EL (cell line): Measurements from ENCODE around the gene CNIH3.
"Not testable (repeated sequence)": the region's sequence is repeated elsewhere in the genome, so short reads cannot be mapped to it uniquely, and the experiment has no call there.

ENCODE experiments used
- DNase-seq: peaks from one replicate; pipeline ENCODE4 v3.0.0-alpha.2; 2016

CNIH3 gene

DNA sequence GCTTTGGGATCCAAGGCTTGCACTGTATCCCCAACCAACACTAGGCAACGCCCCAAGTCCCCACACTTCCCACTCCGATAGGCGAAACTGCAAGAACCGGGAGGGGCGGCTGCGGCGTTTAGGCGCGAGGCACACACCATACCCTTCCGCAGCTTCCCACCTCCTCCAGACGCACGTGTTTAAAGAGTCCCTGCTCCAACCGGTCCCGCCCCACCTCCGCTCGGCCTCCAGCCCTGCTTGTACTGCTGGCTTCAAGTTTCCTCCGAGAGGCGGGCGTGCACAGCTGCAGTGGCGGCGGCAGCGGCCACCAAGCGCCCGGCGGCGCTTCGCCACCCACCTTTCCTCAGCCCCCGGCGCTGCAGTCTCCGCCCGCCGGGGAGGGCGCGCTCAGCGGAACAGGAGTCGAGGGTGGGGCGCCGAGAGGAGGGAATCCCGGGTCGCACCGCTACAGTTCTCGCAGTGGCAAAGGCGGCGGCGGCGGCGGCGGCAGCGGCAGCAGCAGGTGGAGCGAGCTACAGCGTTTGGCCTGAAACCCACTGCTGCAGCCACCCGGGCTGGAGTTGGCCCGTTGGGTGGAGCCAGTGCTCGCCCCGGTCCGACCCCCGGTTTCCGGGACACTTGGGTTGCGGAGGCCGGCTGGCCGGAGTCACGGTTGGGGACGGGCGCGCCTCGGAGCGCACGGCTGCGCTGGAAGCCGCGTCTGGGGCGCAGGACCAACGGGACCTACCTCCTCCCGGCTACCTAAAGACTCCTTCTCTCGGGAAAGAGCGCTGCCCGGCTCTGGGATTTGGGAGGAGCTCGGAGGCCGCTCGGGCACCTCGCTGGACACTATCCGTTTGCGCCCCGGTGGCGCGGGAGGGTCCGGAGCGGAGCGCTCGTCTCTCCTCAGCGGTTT is at the start of gene CNIH3:
Gene CNIH3, plus strand, starts transcription at position 457 of the 895 bp plus-strand sequence. CDS start 858 bp downstream, outside the sequence.
- peak; percentile 58 for DNase-seq

DNA sequence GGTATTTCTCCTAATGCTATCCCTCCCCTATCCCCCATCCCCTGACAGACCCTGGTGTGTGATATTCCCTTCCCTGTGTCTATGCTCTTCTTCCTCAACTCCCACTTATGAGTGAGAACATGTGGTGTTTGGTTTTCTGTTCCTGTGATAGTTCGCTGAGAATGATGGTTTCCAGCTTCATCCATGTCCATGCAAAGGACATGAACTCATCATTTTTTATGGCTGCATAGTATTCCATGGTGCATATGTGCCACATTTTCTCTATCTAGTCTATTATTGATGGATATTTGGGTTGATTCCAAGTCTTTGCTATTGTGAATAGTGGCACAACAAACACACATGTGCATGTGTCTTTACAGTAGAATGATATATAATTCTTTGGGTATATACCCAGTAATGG is 49.6 kb upstream of the CNIH3 start:
- not testable (repeated sequence) for DNase-seq

DNA sequence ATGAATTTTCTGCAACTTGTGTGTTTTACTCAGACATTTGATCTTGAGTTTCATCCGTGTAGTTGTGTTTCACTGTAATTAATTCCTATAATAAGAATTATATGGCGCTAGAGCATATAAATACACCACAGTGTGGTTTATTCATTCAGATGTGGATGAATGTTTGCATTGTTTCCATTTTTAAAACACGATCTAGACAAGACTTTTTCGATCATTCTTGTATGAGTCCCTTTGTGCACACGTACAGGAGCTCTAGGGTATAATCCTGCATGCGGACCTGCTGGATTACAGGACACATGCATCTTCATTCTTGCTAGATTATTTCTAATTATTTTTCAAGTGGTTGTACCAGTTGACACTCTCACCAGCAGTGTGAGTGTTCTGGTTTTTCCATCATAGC is 46.8 kb upstream of the CNIH3 start:
- DNase-seq, result no peak

GRCh38 chr1:224571975-224572374 is 44.1 kb upstream of the CNIH3 start:
- DNase-seq, result peak; percentile 18

DNA sequence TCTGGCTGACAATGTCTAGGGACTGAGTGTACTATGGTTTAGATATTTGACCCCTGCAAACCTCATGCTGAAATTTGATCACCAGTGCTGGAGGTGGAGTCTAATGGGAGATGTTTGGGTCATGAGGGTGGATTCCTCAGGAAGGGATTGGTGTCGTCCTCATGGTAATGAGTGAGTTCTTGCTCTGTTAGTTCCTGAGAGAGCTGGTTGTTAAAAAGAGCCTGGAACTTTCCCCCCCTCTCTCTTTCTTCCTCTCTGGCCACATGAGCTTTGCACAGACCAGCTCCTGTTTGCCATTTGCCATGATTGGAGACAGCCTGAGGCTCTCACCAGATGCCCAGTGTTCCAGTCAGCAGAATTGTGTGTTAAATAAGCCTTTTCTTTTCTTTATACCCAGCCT is 36.6 kb upstream of the CNIH3 start:
- peak; percentile 55 for DNase-seq

GRCh38 chr1:224580006-224580405 is 36.1 kb upstream of the CNIH3 start:
- no peak for DNase-seq

GRCh38 chr1:224582041-224582440 is 34.1 kb upstream of the CNIH3 start:
- DNase-seq, result no peak

- no peak for DNase-seq
These were observed 32.3 kb upstream of the CNIH3 start for GRCh38 chr1:224583774-224584173.

DNA sequence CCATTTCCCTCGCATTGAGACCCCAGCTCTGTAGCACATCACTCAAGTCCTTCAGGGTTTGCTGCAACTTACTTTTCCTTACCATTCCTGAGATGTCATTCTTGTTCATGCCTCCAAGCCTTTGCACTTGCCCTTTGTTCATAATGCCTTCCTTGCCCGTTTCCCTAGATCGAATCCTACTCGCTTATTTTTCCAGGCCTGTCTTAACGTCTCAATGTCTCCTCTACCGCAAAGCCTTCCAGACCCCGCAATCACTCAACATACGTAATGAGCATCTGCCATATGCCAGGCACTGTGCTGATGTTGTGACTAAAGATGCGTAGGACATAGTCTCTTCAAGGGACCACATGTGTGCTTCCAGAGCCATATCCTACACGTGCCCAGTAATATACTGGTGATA is 31.1 kb upstream of the CNIH3 start:
- no peak for DNase-seq

DNA sequence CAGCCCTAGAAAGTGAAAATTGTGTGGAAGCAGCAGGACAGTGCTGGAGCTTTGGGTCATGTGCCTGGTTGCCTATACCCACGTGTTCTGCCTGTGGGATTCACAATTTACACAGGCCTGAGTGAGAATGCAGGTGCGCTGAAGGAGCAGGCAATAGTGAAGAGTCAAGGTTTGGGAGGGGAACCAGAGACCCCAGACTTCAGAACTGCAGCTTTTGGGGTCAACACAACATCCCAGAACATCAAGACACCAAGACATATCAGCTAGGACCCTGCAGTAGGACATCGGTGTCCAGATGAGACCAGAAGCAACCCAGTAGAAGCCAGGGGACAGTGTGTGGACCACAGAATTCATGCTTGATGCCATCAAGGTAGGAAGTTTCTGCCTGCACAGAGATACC is 29.1 kb upstream of the CNIH3 start:
- no peak for DNase-seq

GRCh38 chr1:224588515-224588914 is 27.6 kb upstream of the CNIH3 start:
- DNase-seq, result no peak

GRCh38 chr1:224589006-224589405 is 27.1 kb upstream of the CNIH3 start:
- DNase-seq, result peak; percentile 42

- DNase-seq, result no peak
These were observed 24.8 kb upstream of the CNIH3 start for GRCh38 chr1:224591326-224591725.

- DNase-seq, result peak; percentile 92
These were observed 23.2 kb upstream of the CNIH3 start for GRCh38 chr1:224592636-224593582.

GRCh38 chr1:224594360-224594759 is 21.8 kb upstream of the CNIH3 start:
- no peak for DNase-seq

- no peak for DNase-seq
These were observed 21.3 kb upstream of the CNIH3 start for GRCh38 chr1:224594851-224595250.

DNA sequence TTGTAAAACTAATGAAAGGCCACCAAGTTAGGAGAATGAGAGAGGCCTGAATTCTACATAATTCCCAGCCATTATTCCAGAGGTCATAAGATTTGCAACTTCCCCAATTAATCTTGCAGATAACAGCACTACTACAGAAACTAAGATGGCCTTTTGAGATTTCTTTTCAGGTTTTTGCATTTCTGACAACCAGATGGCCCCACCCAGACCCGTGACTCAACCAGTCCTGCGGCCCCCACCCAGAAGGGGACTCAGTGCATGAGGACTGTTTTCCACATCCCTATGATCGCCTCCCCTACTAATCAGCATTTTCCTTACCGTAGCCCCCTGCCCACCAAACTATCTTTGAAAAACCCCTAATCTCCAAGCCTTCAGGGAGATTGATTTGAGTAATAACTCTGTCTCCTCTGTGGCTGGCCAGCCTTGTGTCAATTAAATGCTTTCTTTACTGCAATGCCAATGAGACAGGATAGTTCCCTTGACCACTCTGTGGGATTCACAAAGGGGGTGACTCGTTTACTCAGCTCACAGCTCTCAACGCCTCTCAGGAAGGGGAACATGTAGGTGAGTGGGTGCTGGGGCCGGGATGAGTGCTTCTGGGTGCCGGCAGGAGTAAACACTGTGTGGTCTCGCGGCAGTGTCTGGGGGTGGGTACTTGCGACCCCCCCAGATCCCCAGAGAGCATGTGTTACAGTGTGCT is 10.5 kb upstream of the CNIH3 start:
- no peak for DNase-seq

GRCh38 chr1:224607188-224608148 is 8.6 kb upstream of the CNIH3 start:
- DNase-seq, result no peak

- DNase-seq, result no peak
These were observed 6.8 kb upstream of the CNIH3 start for GRCh38 chr1:224609333-224609732.

- no peak for DNase-seq
These were observed 3.9 kb upstream of the CNIH3 start for GRCh38 chr1:224612246-224612645.

- no peak for DNase-seq
These were observed 2.6 kb upstream of the CNIH3 start for GRCh38 chr1:224613486-224613885.
